Renal cortical epithelial cell (primary cell): ENCODE measurements around the gene MBD2. TPM values are rescaled to one million over a fixed set of nuclear protein-coding genes. Genes with fewer than 3 reads are reported as not detected.

Source experiments
- DNase-seq: peaks from one replicate; pipeline ENCODE4 v3.0.0-alpha.2; 2011; ENCODE audit warnings: low read depth
- total RNA-seq: library from RNA; depleted of rRNA; stranded (reverse); fragments of >200 nt; gene quantifications from 2 replicates; pipeline ENCODE4 v1.2.3, GENCODE V29; 2014

MBD2 gene
- total RNA-seq, 1 donor from 2014 or later = 38.4 TPM

- DNase-seq = no peak
Measured at GRCh38 chr18:54109131-54109683, 115.3 kb downstream of the MBD2 start.

GRCh38 chr18:54102123-54102522, 122.3 kb downstream of the MBD2 start:
- DNase-seq = no peak

Other genes with a start within 250 kb of the MBD2 start
- 16.5 and 41.1 TPM in 2 replicates for gene POLI, start 44.8 kb upstream of the MBD2 start, total RNA-seq
- 0.15 and 0.69 TPM in 2 replicates for gene STARD6, start 133.2 kb upstream of the MBD2 start, total RNA-seq
- gene C18orf54, start 133.2 kb upstream of the MBD2 start, total RNA-seq = 4.3 and 10.6 TPM in 2 replicates